ENCODE measurements around the gene SERHL2.
"Not testable (repeated sequence)": the region's sequence is repeated elsewhere in the genome, so short reads cannot be mapped to it uniquely, and the experiment has no call there.

The SERHL2 gene

GRCh38 chr22:42549331-42550060 lies 4.3 kb upstream of the SERHL2 start:
- CTCF ChIA-PET: interaction anchor here (0.7 to 1.5 kb wide), 3 partner anchors 11 to 103 kb away, joined by 3 to 4 read pairs (median 3); no protein-coding TSS in a partner anchor
- Mint-ChIP-seq H3K27me3 (peaks cover 39% of the 10 kb centered on the region), H3K4me1 (peaks cover 22% of the 10 kb centered on the region), H3K27ac (no peak overlapping the region), H3K9me3 (no peaks in the 10 kb centered on the region), H3K36me3 (no peaks in the 10 kb centered on the region), H3K4me3 (no peak overlapping the region)
- DNase-seq: no peak

GRCh38 chr22:42552294-42552647 lies 1.5 kb upstream of the SERHL2 start:
- Mint-ChIP-seq H3K27ac (peak overlapping the region; percentile 83), H3K4me1 (peaks cover 22% of the 10 kb centered on the region), H3K27me3 (peaks cover 29% of the 10 kb centered on the region), H3K4me3 (peak overlapping the region; percentile 64)
- CTCF ChIA-PET, H3K9me3 Mint-ChIP-seq, DNase-seq, H3K36me3 Mint-ChIP-seq: not testable (repeated sequence)

- Mint-ChIP-seq H3K4me3 (no peak overlapping the region), H3K4me1 (no peaks in the 10 kb centered on the region), H3K27me3 (no peaks in the 10 kb centered on the region), H3K36me3 (no peaks in the 10 kb centered on the region), H3K27ac (no peak overlapping the region), H3K9me3 (no peaks in the 10 kb centered on the region)
- DNase-seq: no peak
- CTCF ChIA-PET: interaction anchor here (1.0 to 1.6 kb wide), 5 partner anchors 8 to 591 kb away, joined by 3 to 4 read pairs (median 4); partner anchors contain the start of genes NFAM1 and SEPTIN3
These were observed 6.6 kb downstream of the SERHL2 start for GRCh38 chr22:42560381-42560780.

GRCh38 chr22:42560781-42561180 lies 7.0 kb downstream of the SERHL2 start:
- Mint-ChIP-seq H3K27ac (no peak overlapping the region), H3K4me1 (no peaks in the 10 kb centered on the region), H3K9me3 (no peaks in the 10 kb centered on the region), H3K4me3 (no peak overlapping the region), H3K27me3 (no peaks in the 10 kb centered on the region), H3K36me3 (no peaks in the 10 kb centered on the region)
- CTCF ChIA-PET: interaction anchor here (1.0 to 1.6 kb wide), 5 partner anchors 8 to 591 kb away, joined by 3 to 4 read pairs (median 4); partner anchors contain the start of genes NFAM1 and SEPTIN3
- DNase-seq: no peak

GRCh38 chr22:42561856-42562255 lies 8.1 kb downstream of the SERHL2 start:
- Mint-ChIP-seq H3K27ac (no peak overlapping the region), H3K4me3 (no peak overlapping the region), H3K9me3 (no peaks in the 10 kb centered on the region), H3K27me3 (no peaks in the 10 kb centered on the region), H3K4me1 (no peaks in the 10 kb centered on the region), H3K36me3 (no peaks in the 10 kb centered on the region)
- DNase-seq: no peak
- CTCF ChIA-PET: no interaction called here

- CTCF ChIA-PET: no interaction called here
- Mint-ChIP-seq H3K36me3 (no peaks in the 10 kb centered on the region), H3K4me1 (no peaks in the 10 kb centered on the region), H3K9me3 (no peaks in the 10 kb centered on the region), H3K4me3 (no peak overlapping the region), H3K27me3 (no peaks in the 10 kb centered on the region), H3K27ac (no peak overlapping the region)
- no peak for DNase-seq
These were observed 8.5 kb downstream of the SERHL2 start for GRCh38 chr22:42562279-42562678.

GRCh38 chr22:42562684-42563083 lies 8.9 kb downstream of the SERHL2 start:
- CTCF ChIA-PET: no interaction called here
- Mint-ChIP-seq H3K4me3 (no peak overlapping the region), H3K36me3 (no peaks in the 10 kb centered on the region), H3K27me3 (no peaks in the 10 kb centered on the region), H3K9me3 (no peaks in the 10 kb centered on the region), H3K4me1 (no peaks in the 10 kb centered on the region), H3K27ac (no peak overlapping the region)
- DNase-seq: no peak

- H3K9me3 Mint-ChIP-seq, H3K4me1 Mint-ChIP-seq, H3K27ac Mint-ChIP-seq, H3K36me3 Mint-ChIP-seq, H3K4me3 Mint-ChIP-seq, H3K27me3 Mint-ChIP-seq, CTCF ChIA-PET, DNase-seq: not testable (repeated sequence)
These were observed 10.2 kb downstream of the SERHL2 start for GRCh38 chr22:42563943-42564342.

GRCh38 chr22:42564699-42565098 lies 10.9 kb downstream of the SERHL2 start:
- Mint-ChIP-seq H3K4me1 (no peaks in the 10 kb centered on the region), H3K27me3 (no peaks in the 10 kb centered on the region), H3K36me3 (no peaks in the 10 kb centered on the region), H3K9me3 (no peaks in the 10 kb centered on the region), H3K4me3 (no peak overlapping the region), H3K27ac (no peak overlapping the region)
- no peak for DNase-seq
- CTCF ChIA-PET: no interaction called here

- no peak for DNase-seq
- CTCF ChIA-PET: no interaction called here
- Mint-ChIP-seq H3K27me3 (no peaks in the 10 kb centered on the region), H3K36me3 (peaks cover 4% of the 10 kb centered on the region), H3K4me3 (no peak overlapping the region), H3K9me3 (no peaks in the 10 kb centered on the region), H3K4me1 (no peaks in the 10 kb centered on the region), H3K27ac (no peak overlapping the region)
These were observed 12.2 kb downstream of the SERHL2 start for GRCh38 chr22:42565956-42566355.

- not testable (repeated sequence) for H3K27me3 Mint-ChIP-seq, H3K4me1 Mint-ChIP-seq, H3K9me3 Mint-ChIP-seq, DNase-seq, H3K4me3 Mint-ChIP-seq, H3K36me3 Mint-ChIP-seq, H3K27ac Mint-ChIP-seq
- CTCF ChIA-PET: interaction anchor here (0.6 to 1.9 kb wide), 2 partner anchors 8 to 13 kb away, joined by 3 to 4 read pairs; no protein-coding TSS in a partner anchor
These were observed 14.2 kb downstream of the SERHL2 start for GRCh38 chr22:42567950-42568349.

- CTCF ChIA-PET, H3K4me3 Mint-ChIP-seq, H3K27ac Mint-ChIP-seq, DNase-seq, H3K9me3 Mint-ChIP-seq, H3K4me1 Mint-ChIP-seq, H3K27me3 Mint-ChIP-seq: not testable (repeated sequence)
- H3K36me3 Mint-ChIP-seq: peaks cover 16% of the 10 kb centered on the region
These were observed 16.8 kb downstream of the SERHL2 start for GRCh38 chr22:42570580-42570979.

- H3K27me3 Mint-ChIP-seq, H3K9me3 Mint-ChIP-seq, H3K4me1 Mint-ChIP-seq, DNase-seq, CTCF ChIA-PET, H3K4me3 Mint-ChIP-seq, H3K27ac Mint-ChIP-seq: not testable (repeated sequence)
- H3K36me3 Mint-ChIP-seq: peaks cover 16% of the 10 kb centered on the region
These were observed 17.3 kb downstream of the SERHL2 start for GRCh38 chr22:42571068-42571467.

GRCh38 chr22:42574046-42574445 lies 20.3 kb downstream of the SERHL2 start:
- DNase-seq, H3K27ac Mint-ChIP-seq, H3K4me3 Mint-ChIP-seq, H3K27me3 Mint-ChIP-seq, H3K4me1 Mint-ChIP-seq, H3K9me3 Mint-ChIP-seq, CTCF ChIA-PET: not testable (repeated sequence)
- peaks cover 22% of the 10 kb centered on the region for H3K36me3 Mint-ChIP-seq

- peaks cover 22% of the 10 kb centered on the region for H3K36me3 Mint-ChIP-seq
These were observed 20.7 kb downstream of the SERHL2 start for GRCh38 chr22:42574468-42574867.

More at GRCh38 chr22:42574468-42574867, 20.7 kb downstream of the SERHL2 start:
- H3K4me3 Mint-ChIP-seq, H3K27me3 Mint-ChIP-seq, H3K9me3 Mint-ChIP-seq, H3K27ac Mint-ChIP-seq, CTCF ChIA-PET, DNase-seq, H3K4me1 Mint-ChIP-seq: not testable (repeated sequence)

All from activated naive CD4-positive, alpha-beta T cell treated with anti-CD3 and anti-CD28 coated beads, Interleukin-2, amount 10 ng/mL, durations not matched to agents 7 days and 5 days (primary cell).